SK-N-SH treated with all-trans-retinoic acid at 6 μM for 48 hours (cell line): ENCODE measurements around the gene STMN3.

ENCODE experiments used
- CREB5 ChIP-seq: fragments of 250-450 bp; sonication (Bioruptor Pico); IDR thresholded peaks from 2 replicates; pipeline ENCODE4 v1.5.1; 2020; ENCODE audit warnings: low read depth, mild to moderate bottlenecking, moderate library complexity
- CSRNP3 ChIP-seq: fragments of 250-450 bp; sonication (Bioruptor Pico); IDR thresholded peaks from 2 replicates; pipeline ENCODE4 v1.5.1; 2021; ENCODE audit warnings: mild to moderate bottlenecking, moderate library complexity
- ISL1 ChIP-seq: fragments of 250-450 bp; sonication (Bioruptor Pico); IDR thresholded peaks from 2 replicates; pipeline ENCODE4 v2.1.2; 2022; ENCODE audit warnings: mild to moderate bottlenecking, moderate library complexity
- POU6F1 ChIP-seq: fragments of 250-450 bp; sonication (Bioruptor Pico); IDR thresholded peaks from 2 replicates; pipeline ENCODE4 v1.8.0; 2021; ENCODE audit warnings: low read depth, mild to moderate bottlenecking, moderate library complexity, borderline replicate concordance
- PPARA ChIP-seq: fragments of 250-450 bp; sonication (Bioruptor Pico); IDR thresholded peaks from 2 replicates; pipeline ENCODE4 v1.5.0; 2020; ENCODE audit warnings: mild to moderate bottlenecking, borderline replicate concordance
- RARB ChIP-seq: fragments of 250-450 bp; sonication (Bioruptor Pico); IDR thresholded peaks from 2 replicates; pipeline ENCODE4 v1.8.0; 2021; ENCODE audit warnings: mild to moderate bottlenecking, moderate library complexity
- SNAI2 ChIP-seq: fragments of 250-450 bp; sonication (Bioruptor Pico); IDR thresholded peaks from 2 replicates; pipeline ENCODE4 v1.5.0; 2020; ENCODE audit warnings: mild to moderate bottlenecking, moderate library complexity
- TCF4 ChIP-seq: fragments of 250-450 bp; sonication (Bioruptor Pico); IDR thresholded peaks from 2 replicates; pipeline ENCODE4 v1.8.0; 2021; ENCODE audit warnings: mild to moderate bottlenecking, moderate library complexity, borderline replicate concordance
- ZFP3 ChIP-seq: fragments of 250-450 bp; sonication (Bioruptor Pico); IDR thresholded peaks from 2 replicates; pipeline ENCODE4 v1.5.0; 2020; ENCODE audit warnings: mild to moderate bottlenecking, moderate library complexity
- ZFP30 ChIP-seq: fragments of 450-650 bp; formaldehyde crosslinking; IDR thresholded peaks from 2 replicates; pipeline ENCODE4 v1.5.0; 2022; ENCODE audit warnings: mild to moderate bottlenecking, moderate library complexity
- ZNF70 ChIP-seq: fragments of 450-650 bp; formaldehyde crosslinking; IDR thresholded peaks from 2 replicates; pipeline ENCODE4 v1.5.0; 2020; ENCODE audit warnings: mild to moderate bottlenecking, moderate library complexity
- TF ChIP-seq, protein P1 (sequence below): fragments of 250-450 bp; sonication (Bioruptor Pico); IDR thresholded peaks from 2 replicates; pipeline ENCODE4 v1.8.0; 2020; ENCODE audit warnings: mild to moderate bottlenecking, moderate library complexity, borderline replicate concordance

DNA sequence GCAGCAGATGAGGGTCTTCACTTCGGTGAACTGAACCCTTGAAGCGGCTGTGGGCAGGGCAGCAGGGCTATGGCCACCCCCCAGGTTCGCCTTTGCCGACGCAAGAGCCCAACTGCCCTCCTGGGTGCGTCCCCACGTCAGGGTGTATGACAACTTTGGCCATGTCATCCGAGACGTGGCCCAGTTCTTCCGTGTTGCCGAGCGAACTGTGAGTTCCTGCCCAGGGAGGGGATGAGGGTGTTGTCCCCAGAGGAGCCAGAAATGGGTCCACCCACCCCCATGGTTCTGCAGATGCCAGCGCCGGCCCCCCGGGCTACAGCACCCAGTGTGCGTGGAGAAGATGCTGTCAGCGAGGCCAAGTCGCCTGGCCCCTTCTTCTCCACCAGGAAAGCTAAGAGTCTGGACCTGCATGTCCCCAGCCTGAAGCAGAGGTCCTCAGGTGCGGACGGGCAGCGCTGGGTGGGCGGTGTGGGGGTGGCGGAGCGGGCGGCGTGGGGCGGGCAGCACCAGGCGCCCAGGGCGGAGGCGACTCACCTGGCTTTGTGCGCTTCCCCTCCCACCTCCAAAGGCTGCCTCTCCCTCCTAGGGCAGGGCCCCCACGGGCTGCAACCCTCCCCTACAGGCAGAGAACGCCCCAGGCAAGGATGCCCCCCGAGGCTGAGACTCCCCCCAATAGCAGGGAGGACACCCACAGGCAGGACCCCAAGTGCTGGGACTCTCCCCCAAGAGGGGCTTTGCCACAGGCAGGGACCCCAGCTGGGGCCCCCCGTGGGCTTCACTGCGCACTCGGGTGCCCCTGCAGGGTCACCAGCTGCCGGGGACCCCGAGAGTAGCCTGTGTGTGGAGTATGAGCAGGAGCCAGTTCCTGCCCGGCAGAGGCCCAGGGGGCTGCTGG, 37.0 kb upstream of the STMN3 start:
- TF ChIP-seq ZFP30 (CRISPR knock-in tag) (no peak), TCF4 (no peak), CREB5 (CRISPR knock-in tag) (no peak), ISL1 (no peak), ZNF70 (CRISPR knock-in tag) (no peak), POU6F1 (CRISPR knock-in tag) (no peak), SNAI2 (CRISPR knock-in tag) (no peak), PPARA (CRISPR knock-in tag) (no peak), RARB (CRISPR knock-in tag) (no peak), ZFP3 (CRISPR knock-in tag) (no peak), CSRNP3 (no peak)
- TF ChIP-seq, protein P1, sequence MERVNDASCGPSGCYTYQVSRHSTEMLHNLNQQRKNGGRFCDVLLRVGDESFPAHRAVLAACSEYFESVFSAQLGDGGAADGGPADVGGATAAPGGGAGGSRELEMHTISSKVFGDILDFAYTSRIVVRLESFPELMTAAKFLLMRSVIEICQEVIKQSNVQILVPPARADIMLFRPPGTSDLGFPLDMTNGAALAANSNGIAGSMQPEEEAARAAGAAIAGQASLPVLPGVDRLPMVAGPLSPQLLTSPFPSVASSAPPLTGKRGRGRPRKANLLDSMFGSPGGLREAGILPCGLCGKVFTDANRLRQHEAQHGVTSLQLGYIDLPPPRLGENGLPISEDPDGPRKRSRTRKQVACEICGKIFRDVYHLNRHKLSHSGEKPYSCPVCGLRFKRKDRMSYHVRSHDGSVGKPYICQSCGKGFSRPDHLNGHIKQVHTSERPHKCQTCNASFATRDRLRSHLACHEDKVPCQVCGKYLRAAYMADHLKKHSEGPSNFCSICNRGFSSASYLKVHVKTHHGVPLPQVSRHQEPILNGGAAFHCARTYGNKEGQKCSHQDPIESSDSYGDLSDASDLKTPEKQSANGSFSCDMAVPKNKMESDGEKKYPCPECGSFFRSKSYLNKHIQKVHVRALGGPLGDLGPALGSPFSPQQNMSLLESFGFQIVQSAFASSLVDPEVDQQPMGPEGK (CRISPR knock-in tag): no peak
